Liver (tissue), 9 donors: ENCODE measurements around the gene WNT11. TPM values are rescaled to one million over a fixed set of nuclear protein-coding genes. Genes with fewer than 3 reads are reported as not detected.

Source experiments
- DNase-seq: peaks from one replicate; pipeline ENCODE4 v3.0.0-alpha.2; 2017; ENCODE audit warnings: low spot score
- H3K27ac ChIP-seq, 2 donors: one replicate each; pipeline ENCODE4 v1.7.0; 2013; ENCODE audit warnings: inconsistent platforms in 2 of 2, low read length in 2 of 2, control low read depth in 1 of 2, low read depth in 1 of 2, mild to moderate bottlenecking in 1 of 2
- H3K27me3 ChIP-seq, 4 donors: one replicate each; pipeline versions ENCODE4 v1.6.1 to v1.7.0; 2013; ENCODE audit warnings: low read length in 3 of 4, inconsistent platforms in 1 of 4, mild to moderate bottlenecking in 1 of 4, moderate library complexity in 1 of 4; ENCODE audit not compliant: control insufficient read depth in 4 of 4, insufficient read depth in 4 of 4
- H3K36me3 ChIP-seq, 4 donors: one replicate each; pipeline versions ENCODE4 v1.6.1 to v1.7.0; 2013; ENCODE audit warnings: low read length in 3 of 4, mild to moderate bottlenecking in 3 of 4, low read depth in 1 of 4, moderate library complexity in 1 of 4; ENCODE audit not compliant: control insufficient read depth in 4 of 4, insufficient read depth in 3 of 4
- H3K4me1 ChIP-seq, 4 donors: one replicate each; pipeline versions ENCODE4 v1.6.1 to v1.7.0; 2013; ENCODE audit warnings: low read length in 3 of 4, mild to moderate bottlenecking in 3 of 4, moderate library complexity in 1 of 4; ENCODE audit not compliant: control insufficient read depth in 4 of 4, insufficient read depth in 4 of 4
- H3K4me3 ChIP-seq, 3 donors: one replicate each; pipeline versions ENCODE4 v1.6.1 to v1.7.0; 2013; ENCODE audit warnings: low read length in 3 of 3, control low read depth in 1 of 3, low read depth in 1 of 3, mild to moderate bottlenecking in 1 of 3
- H3K9ac ChIP-seq, 2 donors: one replicate each; pipeline ENCODE4 v1.7.0; 2013; ENCODE audit warnings: low read length in 2 of 2, mild to moderate bottlenecking in 2 of 2, moderate library complexity in 2 of 2, control low read depth in 1 of 2, low read depth in 1 of 2
- H3K9me3 ChIP-seq, 4 donors: one replicate each; pipeline versions ENCODE4 v1.6.1 to v1.7.0; 2013; ENCODE audit warnings: low read length in 3 of 4; ENCODE audit not compliant: control insufficient read depth in 4 of 4
- CTCF ChIP-seq: fragments of 150-350 bp; IDR thresholded peaks from 2 replicates; pipeline ENCODE4 v1.5.1; 2017; ENCODE audit warnings: improper control_type of control experiment, low read depth, low read length; ENCODE audit not compliant: missing input control
- FOXA1 ChIP-seq: IDR thresholded peaks from 2 replicates; pipeline ENCODE4 v1.6.1; 2016; ENCODE audit warnings: antibody characterized with exemption
- GABPA ChIP-seq, 2 donors: IDR thresholded peaks in 1 of 2; conservative IDR thresholded peaks in 1 of 2; 2 replicates each; pipeline ENCODE4 v1.6.1; 2016; ENCODE audit warnings: antibody characterized with exemption in 2 of 2, mild to moderate bottlenecking in 1 of 2, moderate library complexity in 1 of 2
- HNF4G ChIP-seq: IDR thresholded peaks from 2 replicates; pipeline ENCODE4 v1.6.1; 2016; ENCODE audit warnings: antibody characterized with exemption
- NR2F2 ChIP-seq: IDR thresholded peaks from 2 replicates; pipeline ENCODE4 v1.6.1; 2016; ENCODE audit warnings: antibody characterized with exemption
- RAD21 ChIP-seq, 2 donors: IDR thresholded peaks; 2 replicates each; pipeline ENCODE4 v1.6.1; 2016; ENCODE audit warnings: antibody characterized with exemption in 2 of 2, mild to moderate bottlenecking in 2 of 2
- SP1 ChIP-seq: IDR thresholded peaks from 2 replicates; pipeline ENCODE4 v1.6.1; 2018; ENCODE audit warnings: antibody characterized with exemption, mild to moderate bottlenecking
- TAF1 ChIP-seq: conservative IDR thresholded peaks from 2 replicates; pipeline ENCODE4 v1.6.1; 2016; ENCODE audit warnings: antibody characterized with exemption, mild to moderate bottlenecking
- YY1 ChIP-seq: IDR thresholded peaks from 2 replicates; pipeline ENCODE4 v1.6.1; 2016; ENCODE audit warnings: antibody characterized with exemption, mild to moderate bottlenecking
- WGBS: extraction: QIAGEN DNeasy Blood & Tissue Kit; methylation state at CpG from one replicate; pipeline ENCODE4 v1.1.7; 2013; 5-methylcytosine and 5-hydroxymethylcytosine counted together
- polyA plus RNA-seq, 2 donors: library from polyadenylated mRNA; stranded (reverse) in 1 of 2; unstranded in 1 of 2; fragments of 200-250 nt in 1 of 2; fragments of >200 nt in 1 of 2; fragmentation: Nextera tagmentation in 1 of 2; extraction: Ambion mirVana in 1 of 2; gene quantifications; one replicate each; pipeline versions ENCODE4 v1.2.1 to v1.2.3, GENCODE V29; 2013 to 2015
- total RNA-seq, 2 donors: library from RNA; depleted of rRNA; stranded (reverse); fragments of >200 nt; gene quantifications; one replicate each; pipeline ENCODE4 v1.2.3, GENCODE V29; 2014
- TF ChIP-seq, protein P1 (sequence below): IDR thresholded peaks from 2 replicates; pipeline ENCODE4 v1.6.1; 2016; ENCODE audit warnings: antibody characterized with exemption
- TF ChIP-seq, protein P2 (sequence below): IDR thresholded peaks from 2 replicates; pipeline ENCODE4 v1.6.1; 2016; ENCODE audit warnings: antibody characterized with exemption, mild to moderate bottlenecking
- donor health status: healthy.
- donor health status: healthy.
- donor health status: healthy.
- donor health status: healthy.
- donor health status: healthy.

The WNT11 gene
- total and polyA plus RNA-seq, 4 donors, result 1.1 to 4.8 (median 2.5) TPM

GRCh38 chr11:76148941-76149613, 57.2 kb downstream of the WNT11 start:
- Histone ChIP-seq H3K36me3 (no peaks in the 10 kb centered on the region), H3K9me3 (no peaks in the 10 kb centered on the region), H3K4me3 (no peak overlapping the region), H3K27ac (no peak overlapping the region), H3K4me1 (peaks cover 0 to 9% (median 5%) of the 10 kb centered on the region in 4 donors), H3K27me3 (no peaks in the 10 kb centered on the region), H3K9ac (no peak overlapping the region)
- WGBS, result 87% methylated on average over 17 of the region's 17 CpGs
- no peak for DNase-seq
- no peak for TF ChIP-seq RAD21 (IDR thresholded peaks at IDR 0.05)
- TF ChIP-seq SP1, result no peak

- no peak overlapping the region for H3K9ac ChIP-seq
Measured at GRCh38 chr11:76148231-76148630, 58.1 kb downstream of the WNT11 start.

More at GRCh38 chr11:76148231-76148630, 58.1 kb downstream of the WNT11 start:
- Histone ChIP-seq H3K9me3 (no peaks in the 10 kb centered on the region), H3K4me1 (peaks cover 0 to 9% (median 5%) of the 10 kb centered on the region in 4 donors), H3K4me3 (no peak overlapping the region), H3K27ac (no peak overlapping the region), H3K27me3 (no peaks in the 10 kb centered on the region), H3K36me3 (peaks cover 0 to 2% (median 0%) of the 10 kb centered on the region in 4 donors)
- no peak for DNase-seq
- no peak for TF ChIP-seq NR2F2
- TF ChIP-seq TAF1, result no peak
- no peak for TF ChIP-seq YY1
- TF ChIP-seq, protein P1, sequence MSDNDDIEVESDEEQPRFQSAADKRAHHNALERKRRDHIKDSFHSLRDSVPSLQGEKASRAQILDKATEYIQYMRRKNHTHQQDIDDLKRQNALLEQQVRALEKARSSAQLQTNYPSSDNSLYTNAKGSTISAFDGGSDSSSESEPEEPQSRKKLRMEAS, result no peak
- no peak for TF ChIP-seq CTCF
- TF ChIP-seq, protein P2, sequence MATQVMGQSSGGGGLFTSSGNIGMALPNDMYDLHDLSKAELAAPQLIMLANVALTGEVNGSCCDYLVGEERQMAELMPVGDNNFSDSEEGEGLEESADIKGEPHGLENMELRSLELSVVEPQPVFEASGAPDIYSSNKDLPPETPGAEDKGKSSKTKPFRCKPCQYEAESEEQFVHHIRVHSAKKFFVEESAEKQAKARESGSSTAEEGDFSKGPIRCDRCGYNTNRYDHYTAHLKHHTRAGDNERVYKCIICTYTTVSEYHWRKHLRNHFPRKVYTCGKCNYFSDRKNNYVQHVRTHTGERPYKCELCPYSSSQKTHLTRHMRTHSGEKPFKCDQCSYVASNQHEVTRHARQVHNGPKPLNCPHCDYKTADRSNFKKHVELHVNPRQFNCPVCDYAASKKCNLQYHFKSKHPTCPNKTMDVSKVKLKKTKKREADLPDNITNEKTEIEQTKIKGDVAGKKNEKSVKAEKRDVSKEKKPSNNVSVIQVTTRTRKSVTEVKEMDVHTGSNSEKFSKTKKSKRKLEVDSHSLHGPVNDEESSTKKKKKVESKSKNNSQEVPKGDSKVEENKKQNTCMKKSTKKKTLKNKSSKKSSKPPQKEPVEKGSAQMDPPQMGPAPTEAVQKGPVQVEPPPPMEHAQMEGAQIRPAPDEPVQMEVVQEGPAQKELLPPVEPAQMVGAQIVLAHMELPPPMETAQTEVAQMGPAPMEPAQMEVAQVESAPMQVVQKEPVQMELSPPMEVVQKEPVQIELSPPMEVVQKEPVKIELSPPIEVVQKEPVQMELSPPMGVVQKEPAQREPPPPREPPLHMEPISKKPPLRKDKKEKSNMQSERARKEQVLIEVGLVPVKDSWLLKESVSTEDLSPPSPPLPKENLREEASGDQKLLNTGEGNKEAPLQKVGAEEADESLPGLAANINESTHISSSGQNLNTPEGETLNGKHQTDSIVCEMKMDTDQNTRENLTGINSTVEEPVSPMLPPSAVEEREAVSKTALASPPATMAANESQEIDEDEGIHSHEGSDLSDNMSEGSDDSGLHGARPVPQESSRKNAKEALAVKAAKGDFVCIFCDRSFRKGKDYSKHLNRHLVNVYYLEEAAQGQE, result no peak
- no peak for TF ChIP-seq HNF4G
- TF ChIP-seq GABPA (IDR thresholded peaks at IDR 0.05 in 1 of 2, conservative IDR thresholded peaks at IDR 0.05 in 1 of 2), result no peak
- no peak for TF ChIP-seq FOXA1
- WGBS, result 78% methylated on average over 6 of the region's 6 CpGs
